Bronchial epithelial cell (primary cell): ENCODE data around the gene ADAMTS4. TPM values are rescaled to one million over a fixed set of nuclear protein-coding genes. Genes with fewer than 3 reads are reported as not detected.

ENCODE experiments used
- DNase-seq: peaks from one replicate; pipeline ENCODE4 v3.0.0-alpha.2; 2010; ENCODE audit warnings: low read depth
- FAIRE-seq: peaks from 2 replicates; lab custom pipeline; 2011; peaks lifted over from hg19 to GRCh38; lab: Jason Lieb, UNC
- H3K27me3 ChIP-seq: 2 replicates; pipeline ENCODE4 v1.5.1; 2011; ENCODE audit warnings: low read length; ENCODE audit not compliant: control insufficient read depth, insufficient read depth
- H3K36me3 ChIP-seq: 2 replicates; pipeline ENCODE4 v1.5.1; 2011; ENCODE audit warnings: low read length; ENCODE audit not compliant: control insufficient read depth, insufficient read depth
- H3K4me3 ChIP-seq: 2 replicates; pipeline ENCODE4 v1.5.1; 2011; ENCODE audit warnings: mild to moderate bottlenecking, low read depth, low read length, control low read depth
- total RNA-seq: library from RNA; depleted of rRNA; stranded (reverse); fragments of >200 nt; gene quantifications from 2 replicates; pipeline ENCODE4 v1.2.1, GENCODE V29; 2014
- TF ChIP-seq, protein P1 (sequence below): IDR thresholded peaks from 2 replicates; pipeline ENCODE4 v1.5.1; 2011; ENCODE audit warnings: mild to moderate bottlenecking, moderate library complexity, low read length, control low read depth, inconsistent platforms; ENCODE audit not compliant: insufficient read depth, severe bottlenecking

ADAMTS4 gene
- total RNA-seq, 1 donor from 2014 or later = under 0.01 TPM

DNA sequence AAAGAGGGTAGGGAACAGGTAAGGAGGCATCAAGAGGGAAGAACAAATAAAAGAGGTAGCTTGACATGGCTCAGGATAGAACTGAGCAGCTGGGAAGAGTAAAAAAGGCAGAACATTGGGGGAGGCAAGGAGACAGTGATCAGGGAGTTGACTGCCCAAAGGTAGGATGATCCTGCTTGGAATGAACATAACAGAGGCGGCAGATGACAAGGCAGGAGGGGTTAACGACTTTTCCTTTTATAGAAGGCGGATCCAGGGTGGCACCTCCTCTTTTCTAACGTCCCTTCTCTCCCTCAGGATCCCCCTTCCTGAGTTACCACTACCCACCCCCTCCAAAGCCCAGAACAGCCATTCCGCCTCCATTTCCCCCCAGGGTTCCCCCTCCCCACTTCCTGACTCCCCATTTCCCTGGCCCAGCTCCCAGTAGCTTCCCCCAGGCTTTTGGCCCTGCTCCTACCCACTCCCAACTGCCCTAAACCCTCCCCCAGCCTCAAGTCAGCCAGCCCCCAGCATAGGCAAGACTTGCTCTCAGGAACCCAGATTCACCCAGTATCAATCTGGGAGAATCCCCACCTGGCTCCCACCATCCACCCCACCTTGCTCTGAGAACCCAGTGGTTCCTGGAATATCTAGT is 769 bp upstream of the ADAMTS4 start:
- H3K27me3 ChIP-seq = no peaks in the 10 kb centered on the region
- no peak overlapping the region for H3K4me3 ChIP-seq
- peaks cover 3% of the 10 kb centered on the region for H3K36me3 ChIP-seq
- DNase-seq (no peak), FAIRE-seq (no peak)
- TF ChIP-seq, protein P1, sequence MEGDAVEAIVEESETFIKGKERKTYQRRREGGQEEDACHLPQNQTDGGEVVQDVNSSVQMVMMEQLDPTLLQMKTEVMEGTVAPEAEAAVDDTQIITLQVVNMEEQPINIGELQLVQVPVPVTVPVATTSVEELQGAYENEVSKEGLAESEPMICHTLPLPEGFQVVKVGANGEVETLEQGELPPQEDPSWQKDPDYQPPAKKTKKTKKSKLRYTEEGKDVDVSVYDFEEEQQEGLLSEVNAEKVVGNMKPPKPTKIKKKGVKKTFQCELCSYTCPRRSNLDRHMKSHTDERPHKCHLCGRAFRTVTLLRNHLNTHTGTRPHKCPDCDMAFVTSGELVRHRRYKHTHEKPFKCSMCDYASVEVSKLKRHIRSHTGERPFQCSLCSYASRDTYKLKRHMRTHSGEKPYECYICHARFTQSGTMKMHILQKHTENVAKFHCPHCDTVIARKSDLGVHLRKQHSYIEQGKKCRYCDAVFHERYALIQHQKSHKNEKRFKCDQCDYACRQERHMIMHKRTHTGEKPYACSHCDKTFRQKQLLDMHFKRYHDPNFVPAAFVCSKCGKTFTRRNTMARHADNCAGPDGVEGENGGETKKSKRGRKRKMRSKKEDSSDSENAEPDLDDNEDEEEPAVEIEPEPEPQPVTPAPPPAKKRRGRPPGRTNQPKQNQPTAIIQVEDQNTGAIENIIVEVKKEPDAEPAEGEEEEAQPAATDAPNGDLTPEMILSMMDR = no peak

DNA sequence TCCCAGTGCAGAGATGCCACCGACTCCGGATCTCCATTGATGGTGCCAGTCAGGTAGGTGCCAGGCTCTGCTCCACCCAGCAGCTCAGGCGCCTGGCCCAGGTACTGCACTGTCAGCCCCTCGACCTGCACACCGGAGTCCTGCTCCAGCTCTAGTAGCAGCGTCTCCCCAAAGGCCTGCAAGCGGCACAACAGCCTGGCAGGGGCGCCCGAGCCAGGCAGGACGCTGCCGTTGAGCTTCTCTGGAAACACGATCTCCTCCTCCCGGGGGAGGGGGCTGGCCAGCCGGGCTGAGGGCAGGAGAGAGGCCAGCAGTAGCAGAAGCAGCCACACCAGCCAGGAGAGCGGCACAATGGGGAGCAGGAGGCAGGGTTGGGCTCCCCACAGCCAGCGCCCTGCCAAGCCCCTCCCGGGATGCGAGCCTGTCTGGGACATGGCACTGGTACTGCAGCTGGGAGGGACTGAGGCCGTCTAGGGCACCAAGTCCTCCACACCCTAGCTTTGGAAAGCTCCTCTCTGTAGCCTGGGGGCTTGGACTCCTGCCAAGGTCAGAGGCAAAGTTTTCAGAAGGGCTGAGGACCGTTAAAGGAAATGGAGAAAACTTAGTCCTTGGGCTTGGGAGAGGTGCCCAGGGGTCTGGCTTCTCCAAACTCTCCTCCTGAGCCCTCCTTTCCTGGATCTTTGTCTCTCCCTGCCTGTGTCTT is 509 bp downstream of the ADAMTS4 start:
- FAIRE-seq (no peak), DNase-seq (peak; percentile 11)
- Histone ChIP-seq H3K36me3 (no peaks in the 10 kb centered on the region), H3K4me3 (no peak overlapping the region), H3K27me3 (no peaks in the 10 kb centered on the region)
- TF ChIP-seq, protein P1 = no peak

DNA sequence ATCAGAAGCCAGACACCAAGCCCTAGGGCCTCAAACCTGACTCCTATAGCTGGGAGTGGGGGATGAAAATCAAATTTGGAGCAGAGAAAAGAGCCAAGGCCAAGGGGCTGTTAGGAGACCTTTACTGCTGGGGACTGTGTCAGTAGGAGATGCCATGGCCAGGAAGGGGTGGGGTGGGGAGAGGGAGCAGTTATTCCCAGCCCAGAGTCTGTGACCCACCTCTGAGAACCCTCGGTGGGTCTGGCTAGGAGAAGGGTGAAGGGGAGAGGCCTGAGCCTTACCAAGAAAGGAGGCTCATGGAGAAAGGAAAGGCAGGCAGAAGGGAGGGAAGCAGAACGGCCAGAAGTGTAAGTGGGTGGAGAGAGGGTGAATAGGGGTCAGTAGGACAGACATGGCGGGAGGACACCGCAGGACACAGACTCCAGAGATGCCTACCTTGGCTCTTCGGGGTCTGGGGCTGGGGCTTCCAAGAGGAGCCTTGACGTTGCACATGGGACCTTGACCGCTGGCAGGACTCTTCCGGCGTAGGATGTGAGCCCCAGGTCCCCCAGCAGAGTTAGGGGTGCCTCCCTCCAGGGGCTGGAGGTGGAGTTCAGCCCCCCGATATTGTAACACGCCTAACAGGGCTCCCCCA is 1.2 kb downstream of the ADAMTS4 start:
- H3K27me3 ChIP-seq = no peaks in the 10 kb centered on the region
- no peaks in the 10 kb centered on the region for H3K36me3 ChIP-seq
- no peak for FAIRE-seq
- TF ChIP-seq, protein P1 = no peak
- no peak for DNase-seq
- no peak overlapping the region for H3K4me3 ChIP-seq

GRCh38 chr1:161196521-161197451 is 2.1 kb downstream of the ADAMTS4 start:
- no peak for FAIRE-seq
- Histone ChIP-seq H3K27me3 (no peaks in the 10 kb centered on the region), H3K4me3 (no peak overlapping the region), H3K36me3 (no peaks in the 10 kb centered on the region)
- TF ChIP-seq, protein P1 = no peak
- no peak for DNase-seq

DNA sequence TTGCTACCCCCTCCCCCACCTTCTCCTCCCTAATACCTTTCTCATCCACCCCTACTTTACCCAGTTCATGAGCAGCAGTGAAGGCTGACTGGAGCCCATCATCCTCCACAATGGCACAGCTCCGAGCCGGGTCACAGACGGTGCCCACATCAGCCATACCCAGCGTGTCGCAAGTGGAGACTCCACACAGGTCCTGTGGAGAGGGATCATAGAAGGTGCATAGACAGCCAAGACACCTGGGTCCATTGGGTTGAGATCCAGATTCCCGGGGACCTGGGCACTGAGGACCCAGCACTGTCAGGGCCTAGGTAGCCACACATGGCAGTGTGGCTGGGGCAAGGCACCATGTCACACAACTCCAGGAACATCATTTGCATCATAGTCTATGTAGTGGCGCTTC is 2.7 kb downstream of the ADAMTS4 start:
- no peak for FAIRE-seq
- no peaks in the 10 kb centered on the region for H3K36me3 ChIP-seq
- H3K27me3 ChIP-seq = no peaks in the 10 kb centered on the region
- no peak for DNase-seq
- TF ChIP-seq, protein P1 = no peak
- no peak overlapping the region for H3K4me3 ChIP-seq
